IMR-90 (cell line): Measurements from ENCODE around the gene C10orf90. TPM values are rescaled to one million over a fixed set of nuclear protein-coding genes. Genes with fewer than 3 reads are reported as not detected.

Source experiments
- ATAC-seq: fragments of 200-7000 bp; cut with Tn5 transposase; 2 replicates; pipeline ENCODE4 v1.9.1; 2020; ENCODE audit warnings: low read depth, mild to moderate bottlenecking, moderate library complexity
- BruUV-seq: library from RNA; stranded (reverse); fragments of 400-500 nt; replicated peaks from 2 replicates; lab custom pipeline; 2021; lab: Mats Ljungman, UMichigan
- CTCF ChIA-PET: fragments of 300-600 bp; formaldehyde crosslinking; extraction: SDS; loops from one replicate; lab custom pipeline; 2021; ENCODE audit warnings: antibody characterized with exemption; lab: Yijun Ruan, JAX
- POLR2A ChIA-PET: fragments of 300-600 bp; sonication (Branson Sonifier 250); formaldehyde crosslinking; loops from one replicate; lab custom pipeline; 2022; ENCODE audit warnings: antibody characterized with exemption; ENCODE audit not compliant: unreplicated experiment; lab: Charles Lee
- DNase-seq: peaks from one replicate; pipeline ENCODE4 v3.0.0; 2013
- H2AFZ ChIP-seq: replicated peaks from 2 replicates; pipeline ENCODE3; 2013; ENCODE audit warnings: low read length, mild to moderate bottlenecking; ENCODE audit not compliant: poor library complexity
- H2AK5ac ChIP-seq: 2 replicates; pipeline ENCODE4 v1.6.1; 2013; ENCODE audit warnings: low read depth, low read length, inconsistent platforms
- H2AK9ac ChIP-seq: replicated peaks from 2 replicates; pipeline ENCODE3; 2013; ENCODE audit warnings: mild to moderate bottlenecking, low read depth, low read length, moderate library complexity; ENCODE audit not compliant: poor library complexity
- H2BK120ac ChIP-seq: 2 replicates; pipeline ENCODE4 v1.6.1; 2013; ENCODE audit warnings: low read depth, low read length, inconsistent platforms
- H2BK15ac ChIP-seq: 3 replicates; pipeline ENCODE4 v1.6.1; 2013; ENCODE audit warnings: low read depth, low read length, inconsistent platforms
- H2BK20ac ChIP-seq: 2 replicates; pipeline ENCODE4 v1.6.1; 2013; ENCODE audit warnings: low read depth, mild to moderate bottlenecking, inconsistent platforms, low read length, moderate library complexity
- H2BK5ac ChIP-seq: 2 replicates; pipeline ENCODE4 v1.6.1; 2013; ENCODE audit warnings: mild to moderate bottlenecking, low read depth, low read length, inconsistent platforms; ENCODE audit not compliant: poor library complexity, severe bottlenecking
- H3K14ac ChIP-seq: replicated peaks from 2 replicates; pipeline ENCODE4 v1.6.1; 2013; ENCODE audit warnings: low read depth, low read length, inconsistent platforms
- H3K18ac ChIP-seq: 2 replicates; pipeline ENCODE4 v1.6.1; 2013; ENCODE audit warnings: low read depth, low read length, control low read depth
- H3K23ac ChIP-seq: 2 replicates; pipeline ENCODE4 v1.6.1; 2013; ENCODE audit warnings: low read depth, low read length, inconsistent platforms
- H3K27ac ChIP-seq: 2 replicates; pipeline ENCODE4 v1.5.1; 2013; ENCODE audit warnings: mild to moderate bottlenecking, control low read depth, low read length; ENCODE audit not compliant: insufficient read depth
- H3K27me3 ChIP-seq: 2 replicates; pipeline ENCODE4 v1.6.1; 2013; ENCODE audit warnings: low read length; ENCODE audit not compliant: control insufficient read depth, insufficient read depth
- H3K36me3 ChIP-seq: 2 replicates; pipeline ENCODE4 v1.6.1; 2013; ENCODE audit warnings: low read length, mixed read lengths; ENCODE audit not compliant: control insufficient read depth, insufficient read depth
- H3K4ac ChIP-seq: 2 replicates; pipeline ENCODE4 v1.6.1; 2013; ENCODE audit warnings: low read depth, low read length, inconsistent platforms
- H3K4me1 ChIP-seq: 2 replicates; pipeline ENCODE4 v1.6.1; 2013; ENCODE audit warnings: low read length, mixed read lengths; ENCODE audit not compliant: control insufficient read depth, insufficient read depth
- H3K4me2 ChIP-seq: 2 replicates; pipeline ENCODE4 v1.6.1; 2013; ENCODE audit warnings: low read depth, mild to moderate bottlenecking, control low read depth, low read length, moderate library complexity
- H3K4me3 ChIP-seq: 2 replicates; pipeline ENCODE4 v1.5.1; 2013; ENCODE audit warnings: low read depth, mild to moderate bottlenecking, control low read depth, low read length, moderate library complexity; ENCODE audit not compliant: insufficient read depth
- H3K56ac ChIP-seq: 2 replicates; pipeline ENCODE4 v1.6.1; 2013; ENCODE audit warnings: low read length, inconsistent platforms; ENCODE audit not compliant: insufficient read depth; ENCODE audit errors: extremely low read depth
- H3K79me1 ChIP-seq, 2 experiments: 2 replicates each; pipeline ENCODE4 v1.6.1; 2013; ENCODE audit warnings: low read length in 2 of 2, inconsistent platforms in 1 of 2, low read depth in 1 of 2
- H3K9ac ChIP-seq: 2 replicates; pipeline ENCODE4 v1.6.1; 2013; ENCODE audit warnings: low read depth, low read length, control low read depth
- H3K9me1 ChIP-seq: 2 replicates; pipeline ENCODE4 v1.6.1; 2013; ENCODE audit warnings: low read length, inconsistent platforms; ENCODE audit not compliant: insufficient read depth
- H3K9me3 ChIP-seq: 2 replicates; pipeline ENCODE4 v1.6.1; 2013; ENCODE audit warnings: low read length; ENCODE audit not compliant: control insufficient read depth, insufficient read depth
- H4K20me1 ChIP-seq: 2 replicates; pipeline ENCODE4 v1.6.1; 2013; ENCODE audit warnings: low read length, inconsistent platforms; ENCODE audit not compliant: insufficient read depth
- H4K5ac ChIP-seq: 2 replicates; pipeline ENCODE4 v1.6.1; 2013; ENCODE audit warnings: mild to moderate bottlenecking, low read depth, low read length, control low read depth
- H4K8ac ChIP-seq, 2 experiments: 2 replicates each; pipeline ENCODE4 v1.6.1; 2013; ENCODE audit warnings: low read depth in 2 of 2, low read length in 2 of 2, control low read depth in 1 of 2, inconsistent platforms in 1 of 2
- H4K91ac ChIP-seq: 2 replicates; pipeline ENCODE4 v1.6.1; 2013; ENCODE audit warnings: low read depth, low read length, inconsistent platforms; ENCODE audit not compliant: insufficient read depth
- BHLHE40 ChIP-seq: fragments of 150-350 bp; IDR thresholded peaks from 2 replicates; pipeline ENCODE4 v1.6.1; 2016; ENCODE audit warnings: mild to moderate bottlenecking, low read depth, low read length
- CEBPB ChIP-seq: IDR thresholded peaks from 2 replicates; pipeline ENCODE4 v1.6.1; 2012; ENCODE audit warnings: low read depth, low read length, improper control_type of control experiment
- CHD1 ChIP-seq: IDR thresholded peaks from 2 replicates; pipeline ENCODE4 v1.6.1; 2012; ENCODE audit warnings: low read depth, low read length, improper control_type of control experiment
- CTCF ChIP-seq: conservative IDR thresholded peaks from 2 replicates; pipeline ENCODE4 v1.5.1; 2012; ENCODE audit warnings: mild to moderate bottlenecking, low read depth, low read length, improper control_type of control experiment
- ELK1 ChIP-seq: fragments of 150-350 bp; IDR thresholded peaks from 2 replicates; pipeline ENCODE4 v1.6.1; 2016; ENCODE audit warnings: low read depth, mild to moderate bottlenecking, low read length, moderate library complexity, borderline replicate concordance
- FOS ChIP-seq: fragments of 150-350 bp; IDR thresholded peaks from 2 replicates; pipeline ENCODE4 v1.6.1; 2016; ENCODE audit warnings: low read depth, low read length
- MAFK ChIP-seq: IDR thresholded peaks from 2 replicates; pipeline ENCODE4 v1.6.1; 2012; ENCODE audit warnings: low read depth, low read length, improper control_type of control experiment
- MAZ ChIP-seq: IDR thresholded peaks from 2 replicates; pipeline ENCODE4 v1.6.1; 2012; ENCODE audit warnings: low read depth, mild to moderate bottlenecking, low read length, improper control_type of control experiment, moderate library complexity, borderline replicate concordance
- MXI1 ChIP-seq: IDR thresholded peaks from 2 replicates; pipeline ENCODE4 v1.6.1; 2012; ENCODE audit warnings: low read depth, mild to moderate bottlenecking, low read length, moderate library complexity, borderline replicate concordance
- NFE2L2 ChIP-seq: fragments of 150-350 bp; IDR thresholded peaks from 2 replicates; pipeline ENCODE4 v1.6.1; 2016; ENCODE audit warnings: low read depth, mild to moderate bottlenecking, low read length
- POLR2A ChIP-seq: IDR thresholded peaks from 2 replicates; pipeline ENCODE4 v1.6.1; 2012; ENCODE audit warnings: mild to moderate bottlenecking, low read depth, low read length
- RAD21 ChIP-seq: IDR thresholded peaks from 2 replicates; pipeline ENCODE4 v1.6.1; 2012; ENCODE audit warnings: low read length, improper control_type of control experiment
- RCOR1 ChIP-seq: IDR thresholded peaks from 2 replicates; pipeline ENCODE4 v1.6.1; 2012; ENCODE audit warnings: mild to moderate bottlenecking, low read length, improper control_type of control experiment; ENCODE audit not compliant: insufficient replicate concordance
- RFX5 ChIP-seq: IDR thresholded peaks from 2 replicates; pipeline ENCODE4 v1.8.0; 2012; ENCODE audit warnings: low read depth, mild to moderate bottlenecking, low read length, moderate library complexity
- SMC3 ChIP-seq: fragments of 150-350 bp; IDR thresholded peaks from 2 replicates; pipeline ENCODE4 v1.6.1; 2016; ENCODE audit warnings: low read depth, mild to moderate bottlenecking, antibody characterized with exemption, low read length, moderate library complexity
- USF2 ChIP-seq: fragments of 150-350 bp; IDR thresholded peaks from 2 replicates; pipeline ENCODE4 v1.6.1; 2017; ENCODE audit warnings: mild to moderate bottlenecking, antibody characterized with exemption, low read length, low read depth
- WGBS, 2 experiments: methylation state at CpG; one replicate each; pipeline versions ENCODE4 v1.1.5 to v1.1.7; 2013; ENCODE audit warnings: missing lambda C conversion rate in 2 of 2; ENCODE audit not compliant: insufficient read length in 1 of 2; ENCODE audit errors: extremely low coverage in 2 of 2; 5-methylcytosine and 5-hydroxymethylcytosine counted together
- dilution Hi-C: fragments of 300-500 bp; cut with HindIII; formaldehyde crosslinking; loops from one replicate; pipeline ENCODE4 v1.14.3; 2018; ENCODE audit warnings: low sequenced_read_pairs; ENCODE audit not compliant: unreplicated experiment
- in situ Hi-C: fragments of 300-500 bp; cut with MboI; formaldehyde crosslinking; loops from 3 replicates; pipeline ENCODE4 v1.14.3; 2019; ENCODE audit warnings: low sequenced_read_pairs, inconsistent platforms, mixed read lengths
- intact Hi-C: fragments of 100-400 bp; cut with micrococcal nuclease; formaldehyde crosslinking; loops from 2 replicates; pipeline ENCODE4 v1.10.0; 2022
- polyA plus RNA-seq, 3 experiments: library from polyadenylated mRNA; depleted of rRNA; stranded (reverse); fragments of >200 nt; gene quantifications; 2 replicates each; pipeline ENCODE4 v1.2.3, GENCODE V29; 2012; ENCODE audit warnings: low replicate concordance in 1 of 3
- total RNA-seq: library from RNA; depleted of rRNA; stranded (reverse); fragments of >200 nt; gene quantifications from 2 replicates; pipeline ENCODE4 v1.2.3, GENCODE V29; 2012

Gene C10orf90
- total and polyA plus RNA-seq, 2 of the 4 experiments (the other 2 are of a cell fraction), result 0.05 to 0.18 TPM

- Histone ChIP-seq H3K9me1 (no peaks in the 10 kb centered on the region), H3K56ac (no peak overlapping the region), H3K4ac (no peak overlapping the region), H2BK20ac (no peak overlapping the region), H2AK9ac (no peak overlapping the region), H4K8ac (no peak overlapping the region), H3K23ac (no peak overlapping the region), H3K36me3 (no peaks in the 10 kb centered on the region), H3K4me2 (no peak overlapping the region), H3K27me3 (peaks cover 2% of the 10 kb centered on the region), H4K91ac (no peak overlapping the region), H3K9me3 (no peaks in the 10 kb centered on the region), H3K79me1 (no peaks in the 10 kb centered on the region), H3K18ac (no peak overlapping the region), H2AK5ac (no peak overlapping the region), H2BK15ac (no peak overlapping the region), H4K5ac (no peak overlapping the region), H2AFZ (no peak overlapping the region), H3K27ac (no peak overlapping the region), H2BK120ac (no peak overlapping the region), H3K9ac (no peak overlapping the region), H3K14ac (no peak overlapping the region), H2BK5ac (no peak overlapping the region), H3K4me1 (peaks cover 3% of the 10 kb centered on the region; the same call in 1 of the 2 replicates), H3K4me3 (no peak overlapping the region), H4K20me1 (no peaks in the 10 kb centered on the region)
- CTCF ChIA-PET, result no interaction called here
- ATAC-seq (no peak), DNase-seq (no peak)
- BruUV-seq, result no TSS peak
- TF ChIP-seq SMC3 (no peak), RAD21 (no peak), BHLHE40 (no peak), FOS (no peak), CTCF (no peak), RFX5 (no peak), POLR2A (no peak), CEBPB (no peak), CHD1 (no peak), RCOR1 (no peak), MAZ (no peak), NFE2L2 (no peak), MXI1 (no peak), MAFK (no peak), USF2 (no peak), ELK1 (no peak)
- POLR2A ChIA-PET, result no interaction called here
- in situ Hi-C loops, result loop anchor here (5.0 kb wide), 2 partner anchors 102 to 522 kb away; no protein-coding TSS in a partner anchor
- dilution Hi-C loops, result no loop called here
- intact Hi-C loops, result loop anchor here (10.0 kb wide), 1 partner anchor 365 kb away; no protein-coding TSS in a partner anchor
- no CpG with 5 or more reads among the region's 6 CpGs for WGBS, 2 experiments
Observed at GRCh38 chr10:126499744-126500143, 170.7 kb downstream of the C10orf90 start.
